GM21723 (cell line): Measurements from ENCODE around the gene PKD2L2.
"Not testable (repeated sequence)": the region's sequence is repeated elsewhere in the genome, so short reads cannot be mapped to it uniquely, and the experiment has no call there.

Source experiments
- ATAC-seq: cut with Tn5 transposase; IDR thresholded peaks from one replicate; pipeline ENCODE4 v1.9.1; 2021; ENCODE audit warnings: mild to moderate bottlenecking, moderate library complexity; ENCODE audit not compliant: unreplicated experiment

PKD2L2 gene

DNA sequence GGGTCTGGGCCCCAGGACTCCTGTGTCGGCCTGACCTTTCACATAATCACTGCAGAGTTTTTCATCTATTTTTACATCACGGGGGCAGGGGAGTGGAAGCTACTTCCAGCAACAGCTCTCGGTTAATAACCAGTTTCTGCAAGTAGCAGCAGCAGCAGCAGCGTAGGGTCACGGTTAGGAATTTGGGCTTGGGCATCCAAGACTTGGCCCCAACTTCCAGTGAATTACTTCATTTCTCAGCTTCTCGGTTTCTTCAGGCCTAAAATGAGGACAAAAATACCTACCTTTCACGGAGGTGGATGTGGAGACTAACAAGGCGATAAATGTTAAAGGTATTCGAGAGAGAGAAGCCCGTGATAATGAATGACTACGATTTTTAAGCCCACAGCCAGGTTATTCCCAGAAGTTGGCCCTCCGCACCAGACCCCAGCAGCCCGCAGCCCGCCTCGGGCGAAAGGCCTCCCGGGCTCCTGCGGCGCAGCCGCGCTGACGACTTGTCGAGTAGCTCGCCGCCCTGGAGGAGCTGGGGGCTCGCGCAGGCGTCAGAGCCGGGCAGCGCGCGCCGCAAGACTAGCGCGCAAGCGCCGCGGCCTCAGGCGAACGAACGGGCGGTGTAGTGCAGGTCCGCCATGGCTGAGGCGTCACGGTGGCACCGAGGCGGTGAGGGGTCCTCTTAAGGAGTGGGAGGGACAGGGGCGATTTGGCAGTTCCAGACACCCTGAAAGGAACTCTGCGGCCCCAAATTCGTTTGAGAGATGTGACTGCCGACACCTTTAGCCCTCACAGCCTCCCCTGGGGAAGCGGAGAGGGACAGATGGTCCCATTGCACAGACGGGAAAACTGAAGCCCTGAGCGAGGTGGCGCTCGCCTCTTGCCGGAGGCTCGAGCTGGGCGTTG lies at the start of gene PKD2L2:
PKD2L2 (plus strand) TSS at position 595 of the 897 bp plus-strand sequence; CDS start at position 630, 35 bp downstream.
- peak; percentile 88 for ATAC-seq

DNA sequence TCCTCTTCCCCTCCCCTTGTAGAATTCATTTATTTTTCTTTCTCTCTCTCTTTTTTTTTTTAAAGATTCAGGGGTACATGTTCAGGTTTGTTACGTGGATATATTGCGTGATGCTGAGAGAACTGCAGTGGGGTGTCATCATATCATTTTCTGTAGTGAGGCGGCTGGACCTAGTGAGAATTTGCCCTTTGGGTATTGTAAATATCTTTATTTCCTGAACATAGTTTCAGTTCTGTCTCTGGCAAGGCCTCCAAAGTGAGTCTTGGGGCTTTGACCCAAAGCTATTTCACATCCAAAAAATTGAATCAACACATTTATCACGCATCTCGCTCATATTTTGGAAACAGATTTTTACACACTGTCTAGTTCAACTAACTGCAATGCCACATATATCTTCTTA lies 47.0 kb upstream of the PKD2L2 start:
- no peak for ATAC-seq

DNA sequence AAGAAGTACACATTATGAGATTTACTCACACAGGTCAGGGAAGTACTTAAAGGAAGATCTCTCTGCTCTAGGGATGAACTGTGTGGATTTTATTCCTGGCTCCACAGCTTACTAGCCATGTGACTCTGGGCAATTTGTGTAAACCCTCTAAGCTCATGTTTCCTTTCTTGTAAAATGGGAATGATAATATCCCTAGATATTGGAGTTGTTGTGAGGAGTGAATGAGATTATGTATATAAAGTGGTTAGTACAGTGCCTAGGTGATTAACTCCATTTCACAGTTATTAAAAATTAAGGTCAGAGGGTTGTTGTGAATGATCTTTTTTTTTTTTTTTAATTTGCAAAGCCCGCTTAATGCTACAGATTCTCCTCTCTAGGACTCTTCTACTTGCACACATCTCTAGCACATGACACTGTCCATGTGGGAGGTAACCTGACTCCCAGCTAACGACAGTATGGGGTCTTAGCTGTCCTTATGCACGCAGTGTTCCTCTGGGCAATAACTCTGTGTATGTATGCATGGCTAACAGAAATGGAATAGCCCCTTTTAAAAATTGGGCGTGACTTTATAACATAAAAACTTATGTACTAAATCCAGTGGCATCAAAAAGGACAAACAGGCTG lies 45.5 kb upstream of the PKD2L2 start:
- ATAC-seq, result no peak

DNA sequence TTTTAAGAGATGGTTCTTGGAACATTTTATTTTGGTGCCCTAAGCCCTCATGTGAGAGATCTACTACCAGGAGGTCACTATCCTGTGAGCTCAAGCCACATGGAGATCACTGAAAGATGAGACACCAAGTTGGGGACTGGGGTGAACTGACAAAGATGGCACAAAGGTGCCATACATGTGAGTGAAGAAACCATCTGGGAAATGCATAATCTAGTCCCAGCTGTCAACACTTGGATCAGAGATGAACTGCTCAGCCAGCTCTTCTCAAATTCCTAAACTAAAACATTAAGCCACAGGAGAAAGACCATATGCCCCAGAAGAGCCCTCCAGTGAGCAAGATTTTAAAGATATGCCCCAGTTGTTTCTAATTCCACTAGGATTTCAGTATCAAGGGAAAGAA lies 43.8 kb upstream of the PKD2L2 start:
- ATAC-seq, result no peak

DNA sequence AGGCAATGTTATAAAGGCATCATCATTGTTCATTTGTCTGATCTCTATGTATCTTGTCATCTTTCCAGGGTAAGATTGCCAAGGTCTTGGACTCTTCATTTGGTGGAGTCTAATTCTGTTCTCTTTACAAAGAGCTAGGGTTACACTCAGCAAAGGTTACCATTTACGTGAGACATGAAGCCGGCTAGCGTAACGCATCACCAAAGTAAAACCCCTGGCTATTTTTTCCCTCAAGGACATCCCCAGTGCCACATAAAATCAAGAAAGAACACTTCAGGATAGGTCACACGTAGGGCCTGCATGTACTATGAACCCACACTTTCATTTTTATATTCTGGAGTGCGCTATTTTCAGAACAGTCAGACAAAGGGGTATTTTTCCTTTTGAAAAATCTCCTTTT lies 41.6 kb upstream of the PKD2L2 start:
- peak; percentile 59 for ATAC-seq

DNA sequence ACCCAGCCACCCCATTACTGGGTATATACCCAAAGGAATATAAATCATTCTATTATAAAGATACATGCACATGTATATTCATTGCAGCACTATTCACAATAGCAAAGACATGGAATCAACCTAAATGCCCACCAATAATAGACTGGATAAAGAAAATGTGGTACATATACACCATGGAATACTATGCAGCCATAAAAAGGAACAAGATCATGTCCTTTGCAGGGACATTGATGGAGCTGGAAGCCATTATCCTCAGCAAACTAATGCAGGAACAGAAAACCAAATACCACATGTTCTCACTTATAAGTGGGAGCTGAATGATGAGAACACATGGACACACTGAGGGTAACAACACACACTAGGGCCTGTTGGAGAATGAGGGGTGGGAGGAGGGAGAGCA lies 36.1 kb upstream of the PKD2L2 start:
- ATAC-seq, result not testable (repeated sequence)

DNA sequence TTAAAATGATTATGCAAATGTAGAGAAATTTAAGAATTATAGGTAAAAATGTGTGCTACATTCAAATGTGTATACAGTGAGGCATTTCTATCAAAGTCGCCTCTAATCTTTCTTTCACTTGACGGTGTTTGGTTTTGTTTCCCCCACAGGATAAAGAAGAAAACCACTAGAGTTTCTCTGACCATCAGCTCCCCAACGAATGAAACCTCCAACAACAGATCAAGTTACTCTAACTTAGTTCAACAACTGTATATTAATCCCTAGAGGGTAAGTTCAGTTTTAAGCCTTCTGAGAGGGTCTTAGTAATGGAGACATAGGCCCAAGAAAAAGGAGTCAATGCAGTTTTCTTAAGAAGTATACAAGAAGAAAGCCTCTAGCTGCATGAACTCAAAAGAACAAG lies 33.1 kb upstream of the PKD2L2 start:
- ATAC-seq, result no peak

DNA sequence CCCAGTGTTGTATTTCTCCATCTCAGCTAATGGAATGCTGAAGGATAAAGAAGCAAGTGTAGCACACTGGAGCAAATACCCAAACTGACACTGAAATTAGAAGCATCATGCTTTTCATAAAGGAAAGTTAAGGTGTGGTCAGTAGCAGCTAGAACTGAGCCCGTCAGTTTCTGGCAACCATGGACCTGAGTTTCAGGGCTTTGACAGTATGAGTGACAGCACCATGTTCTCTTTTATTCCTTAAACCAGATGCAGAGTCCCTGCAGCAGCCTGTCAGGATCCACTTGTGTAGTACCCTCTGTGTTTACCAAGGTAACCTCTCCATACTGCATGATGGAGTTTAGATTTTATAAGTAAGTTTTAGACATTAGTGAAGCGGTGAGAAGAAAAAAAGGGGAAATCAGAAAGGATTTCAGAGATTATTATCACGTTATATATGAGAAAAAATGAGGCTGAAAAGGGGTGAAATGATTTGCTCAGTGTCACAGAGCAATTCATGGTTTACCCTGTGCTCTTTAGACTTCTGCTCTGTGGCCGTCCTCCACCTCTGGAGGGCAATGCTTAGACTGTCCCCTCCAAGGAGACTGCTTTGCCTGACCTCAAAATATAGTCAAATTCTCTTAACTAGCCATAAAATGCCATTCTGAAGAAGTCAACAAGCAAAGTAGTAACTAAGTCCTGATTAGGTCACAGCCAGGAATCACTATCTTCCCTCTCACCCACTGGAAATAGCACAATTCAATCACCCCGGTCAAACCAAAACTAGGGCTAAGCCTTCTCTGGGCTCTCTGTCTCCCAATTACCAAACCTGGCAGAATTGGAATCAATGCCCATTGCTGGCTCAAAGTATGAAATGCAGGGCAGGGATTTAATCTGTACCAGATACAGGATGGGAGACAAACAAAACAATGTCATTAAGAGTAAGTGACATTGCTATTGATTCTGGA lies 32.1 kb upstream of the PKD2L2 start:
- no peak for ATAC-seq

DNA sequence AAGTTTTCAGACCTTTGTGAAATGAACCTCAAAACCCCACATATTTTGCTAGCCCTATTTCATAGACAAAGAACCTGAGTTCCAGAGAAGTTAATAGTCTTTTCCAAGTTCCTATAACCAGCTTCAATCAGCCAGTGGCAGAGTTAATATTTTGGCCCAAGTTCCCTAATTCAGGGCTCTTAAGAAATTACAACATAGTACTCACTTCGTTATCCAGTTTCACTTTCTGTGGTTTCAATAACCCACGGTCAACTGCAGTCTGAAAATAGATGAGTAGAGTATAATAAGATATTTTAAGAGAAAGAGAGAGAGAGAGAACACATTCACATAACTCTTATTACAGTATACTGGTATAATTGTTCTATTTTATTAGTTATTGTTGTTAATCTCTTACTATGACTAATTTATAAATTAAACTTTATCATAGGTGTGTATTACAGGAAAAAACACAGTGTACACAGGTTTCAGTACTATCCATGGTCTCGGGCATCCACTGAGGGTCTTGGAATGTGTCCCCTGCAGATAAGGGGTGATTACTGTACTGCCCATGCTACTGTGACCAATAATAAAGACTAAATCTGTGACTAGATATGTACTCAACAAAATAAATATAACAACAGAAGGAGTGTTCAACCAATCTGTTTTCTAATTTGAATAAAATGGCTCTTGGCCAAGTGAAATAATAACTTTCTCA lies 30.9 kb upstream of the PKD2L2 start:
- peak; percentile 86 for ATAC-seq

DNA sequence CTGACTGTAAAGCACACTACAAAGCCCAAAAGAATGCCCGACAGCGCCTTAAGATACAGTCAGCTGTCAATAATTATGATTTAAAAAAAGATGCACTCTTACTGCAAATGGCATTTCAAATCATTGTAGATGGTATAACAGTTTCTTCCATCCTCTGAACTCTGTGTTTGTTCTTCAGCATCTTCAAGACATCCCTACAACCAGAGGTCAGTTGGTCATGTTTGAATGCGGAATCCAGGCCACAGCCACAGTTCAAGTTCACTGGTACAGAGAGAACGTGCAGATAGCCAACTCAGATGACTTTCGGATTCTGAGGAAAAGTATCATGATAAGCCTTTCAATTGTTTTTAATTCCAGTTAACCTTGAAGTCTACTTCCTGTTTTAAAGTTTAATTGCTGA lies 30.3 kb upstream of the PKD2L2 start:
- no peak for ATAC-seq

DNA sequence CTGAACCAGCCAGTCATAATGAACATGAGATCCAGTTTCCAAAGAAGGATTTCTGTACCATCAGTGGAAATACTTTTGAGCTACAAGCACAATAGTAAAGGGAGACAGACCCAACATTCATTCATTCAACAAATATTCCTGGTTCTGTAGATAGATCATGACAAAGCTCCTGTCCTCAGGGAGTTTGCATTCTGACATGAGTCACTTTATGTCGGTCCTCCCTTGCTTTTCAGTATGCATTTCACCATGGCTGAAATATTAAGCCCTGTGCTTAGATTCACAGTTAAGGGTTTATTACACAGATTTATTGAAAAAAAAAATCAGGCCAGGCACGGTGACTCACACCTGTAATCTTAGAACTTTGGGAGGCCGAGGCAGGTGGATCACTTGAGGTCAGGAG lies 27.0 kb upstream of the PKD2L2 start:
- ATAC-seq, result no peak

DNA sequence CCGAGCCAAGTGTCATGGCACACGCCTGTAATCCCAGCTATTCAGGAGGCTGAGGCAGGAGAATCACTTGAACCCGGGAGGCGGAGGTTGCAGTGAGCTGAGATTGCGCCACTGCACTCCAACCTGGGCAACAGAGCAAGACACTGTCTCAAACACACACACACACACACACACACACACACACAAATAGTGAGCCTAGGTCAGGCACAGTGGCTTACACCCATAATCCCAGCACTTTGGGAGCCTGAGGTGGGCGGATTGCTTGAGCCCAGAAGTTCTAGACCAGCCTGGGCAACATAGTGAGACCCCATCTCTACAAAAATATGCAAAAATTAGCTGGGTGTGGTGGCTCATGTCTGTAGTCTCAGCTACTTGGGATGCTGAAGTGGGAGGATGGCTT lies 25.6 kb upstream of the PKD2L2 start:
- not testable (repeated sequence) for ATAC-seq

DNA sequence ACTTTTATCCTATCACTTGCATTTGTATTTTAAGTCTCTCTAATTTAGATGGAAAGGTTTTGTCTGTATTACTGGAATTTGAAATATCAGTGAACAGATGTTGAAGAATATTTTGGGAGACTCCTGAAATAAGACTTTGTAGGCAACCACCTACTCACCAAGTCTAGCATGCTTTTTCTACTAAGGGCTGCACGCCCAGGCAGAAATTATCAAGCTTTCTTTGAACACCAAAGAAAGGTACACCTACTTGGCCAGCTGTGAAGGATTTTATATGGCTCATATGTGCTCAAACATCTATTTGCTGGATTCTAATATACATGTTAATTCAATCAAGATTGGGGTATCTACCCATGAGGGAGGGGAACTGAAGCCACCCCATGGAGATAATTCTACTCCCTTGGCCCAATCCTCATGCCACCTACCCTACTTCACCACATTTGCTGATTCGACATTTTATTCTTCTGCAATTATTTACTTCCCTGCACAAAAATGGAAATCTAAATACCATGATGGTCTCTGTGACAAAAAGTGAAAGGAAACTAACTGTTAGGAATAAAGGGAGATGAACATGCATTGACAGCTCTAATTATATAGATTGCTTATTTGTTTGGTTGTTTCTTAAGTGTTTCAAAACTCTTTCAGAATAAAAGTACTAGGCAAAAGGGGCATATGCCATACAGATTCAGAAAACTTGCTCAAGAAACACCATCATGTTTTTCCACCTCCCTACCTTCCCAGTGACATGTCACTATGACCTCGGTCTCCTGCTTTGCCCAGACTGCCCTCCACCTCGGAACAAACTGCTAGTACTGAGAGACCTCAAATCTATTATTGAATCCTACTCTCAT lies 22.5 kb upstream of the PKD2L2 start:
- no peak for ATAC-seq

DNA sequence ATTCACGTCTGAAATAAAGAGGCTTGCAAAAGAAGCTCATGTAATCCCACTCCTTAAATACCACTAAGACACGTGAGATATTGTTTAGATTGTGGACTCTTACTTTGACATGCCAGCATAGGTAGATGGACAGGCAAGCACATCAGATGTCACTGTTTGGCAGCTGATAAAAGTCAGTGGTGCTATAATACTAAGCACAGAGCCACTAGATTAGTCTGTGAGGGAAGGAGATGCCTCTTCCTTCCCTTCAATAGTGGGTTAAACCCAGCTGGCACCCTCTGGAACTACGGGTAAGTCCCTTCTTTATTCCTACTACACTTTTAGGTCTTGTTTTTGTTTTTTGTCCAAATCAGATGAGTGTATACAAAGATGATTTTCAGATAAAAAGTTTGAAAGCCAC lies 21.6 kb upstream of the PKD2L2 start, which contains the start of gene MYOT:
MYOT (plus strand) TSS at position 197 of the 400 bp plus-strand sequence. CDS start 2,792 bp downstream, outside the sequence.
- no peak for ATAC-seq

DNA sequence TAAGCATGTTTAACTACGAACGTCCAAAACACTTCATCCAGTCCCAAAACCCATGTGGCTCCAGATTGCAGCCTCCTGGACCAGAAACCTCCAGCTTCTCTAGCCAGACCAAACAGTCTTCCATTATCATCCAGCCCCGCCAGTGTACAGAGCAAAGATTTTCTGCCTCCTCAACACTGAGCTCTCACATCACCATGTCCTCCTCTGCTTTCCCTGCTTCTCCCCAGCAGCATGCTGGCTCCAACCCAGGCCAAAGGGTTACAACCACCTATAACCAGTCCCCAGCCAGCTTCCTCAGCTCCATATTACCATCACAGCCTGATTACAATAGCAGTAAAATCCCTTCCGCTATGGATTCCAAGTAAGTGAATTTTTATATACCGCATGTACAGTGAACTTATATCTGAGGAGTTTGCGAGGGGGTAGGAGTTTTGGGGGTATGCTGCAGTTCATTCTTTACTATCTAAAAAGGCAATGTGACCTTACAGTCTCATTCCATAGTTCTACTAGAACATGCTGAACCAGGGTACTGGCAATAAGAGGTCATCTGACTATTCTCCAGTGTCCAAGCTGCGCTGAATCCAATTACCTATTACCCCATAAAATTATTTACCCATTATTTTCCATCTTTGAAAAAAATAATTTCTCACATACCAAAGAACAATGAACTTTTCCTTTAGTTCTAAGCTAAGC lies 18.5 kb upstream of the PKD2L2 start:
- no peak for ATAC-seq

DNA sequence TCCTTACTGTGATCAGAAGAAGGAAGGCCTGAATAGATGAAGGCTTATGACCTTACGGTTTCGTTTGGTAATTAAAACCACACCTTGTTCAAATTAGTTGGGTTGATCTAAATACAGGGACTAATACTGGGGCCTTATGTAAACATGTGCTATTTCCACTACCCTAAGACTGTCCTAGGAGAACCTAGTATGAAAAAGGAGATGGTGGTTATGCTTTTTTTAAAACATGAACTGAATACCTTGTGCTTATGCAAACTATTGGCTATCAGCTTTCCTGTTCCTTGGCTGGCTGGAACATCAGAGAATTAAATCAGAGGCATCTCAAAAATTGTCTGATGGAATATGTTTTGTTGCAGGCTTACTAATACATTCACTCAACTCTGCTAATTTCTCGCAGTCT lies 17.7 kb upstream of the PKD2L2 start:
- no peak for ATAC-seq

DNA sequence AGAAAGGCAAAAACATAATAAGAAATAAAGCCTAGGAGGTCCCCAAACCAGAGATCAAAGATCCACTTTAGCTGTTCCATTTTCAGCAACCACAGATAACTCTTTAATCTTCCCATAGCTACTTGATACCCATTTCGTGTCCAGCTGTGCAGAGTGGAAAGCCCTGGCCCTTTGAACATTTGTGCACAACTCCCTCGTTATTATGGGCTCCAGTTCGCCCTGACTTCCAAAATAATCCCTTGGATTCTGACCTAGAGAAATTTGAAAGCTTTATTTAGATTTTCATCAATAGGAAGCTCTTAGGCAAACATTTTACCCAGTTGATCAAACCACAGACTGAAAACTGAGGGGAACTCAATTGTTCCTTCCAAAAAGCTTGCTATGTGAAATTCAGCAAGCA lies 16.8 kb upstream of the PKD2L2 start:
- ATAC-seq, result no peak

DNA sequence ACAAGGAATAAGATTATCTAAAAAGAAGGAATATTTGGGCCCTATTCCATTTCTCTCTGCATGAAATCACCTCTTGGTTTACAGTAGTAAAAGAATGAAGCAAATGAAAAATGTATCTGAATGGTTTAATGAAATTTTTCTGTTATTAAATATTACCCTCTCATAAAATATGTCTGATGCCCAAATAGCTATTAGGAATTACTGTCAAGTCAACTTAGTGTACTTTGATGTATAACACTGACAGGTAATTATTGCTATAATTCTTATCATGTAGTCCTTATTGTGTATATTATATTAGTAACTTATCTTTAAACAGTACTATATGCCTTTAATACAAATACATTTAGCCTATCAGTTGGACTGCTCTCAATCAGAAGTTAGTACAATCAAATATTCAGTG lies 13.2 kb upstream of the PKD2L2 start:
- ATAC-seq, result no peak

DNA sequence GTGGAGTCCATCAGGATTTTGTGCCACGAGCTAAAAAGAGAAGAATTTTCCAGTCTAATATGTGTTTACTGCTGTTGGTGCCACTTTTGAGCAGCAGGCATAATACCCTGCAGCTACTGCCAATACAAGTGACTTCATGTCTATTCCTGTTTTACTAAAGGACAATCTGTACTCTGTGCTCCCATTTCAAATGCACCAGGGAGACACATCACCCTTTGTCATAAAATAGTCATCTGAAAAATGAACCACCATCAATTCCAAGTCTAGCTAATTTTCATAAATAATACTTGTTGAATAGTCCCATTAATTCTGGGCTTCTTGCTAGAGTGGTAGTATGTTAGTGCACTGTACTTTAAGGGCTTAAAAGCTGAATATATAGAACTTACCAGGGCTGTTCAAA lies 8.9 kb upstream of the PKD2L2 start:
- no peak for ATAC-seq
